H9 (cell line): ENCODE data around the gene B9D2. TPM values are rescaled to one million over a fixed set of nuclear protein-coding genes. Genes with fewer than 3 reads are reported as not detected.

Source experiments
- DNase-seq: peaks from one replicate; pipeline ENCODE4 v3.0.0-alpha.2; 2017
- H2AFZ ChIP-seq: one replicate; pipeline ENCODE4 v1.6.1; 2013; ENCODE audit warnings: mild to moderate bottlenecking, low read length, control low read depth, moderate library complexity
- H2AK5ac ChIP-seq: 2 replicates; pipeline ENCODE4 v1.6.1; 2013; ENCODE audit warnings: low read length, control low read depth, mixed read lengths; ENCODE audit not compliant: insufficient read length
- H2BK120ac ChIP-seq: one replicate; pipeline ENCODE4 v1.6.1; 2013; ENCODE audit warnings: low read depth, mild to moderate bottlenecking, low read length, control low read depth, inconsistent platforms; ENCODE audit not compliant: poor library complexity, severe bottlenecking
- H2BK12ac ChIP-seq: 2 replicates; pipeline ENCODE4 v1.6.1; 2013; ENCODE audit warnings: low read length, control low read depth, mixed read lengths, low read depth; ENCODE audit not compliant: insufficient read length
- H2BK15ac ChIP-seq: 2 replicates; pipeline ENCODE4 v1.6.1; 2013; ENCODE audit warnings: low read depth, low read length, control low read depth
- H2BK20ac ChIP-seq: one replicate; pipeline ENCODE4 v1.6.1; 2013; ENCODE audit warnings: low read depth, mild to moderate bottlenecking, low read length, control low read depth, inconsistent platforms; ENCODE audit not compliant: poor library complexity, severe bottlenecking
- H2BK5ac ChIP-seq: 2 replicates; pipeline ENCODE4 v1.6.1; 2013; ENCODE audit warnings: low read length, control low read depth, mixed read lengths; ENCODE audit not compliant: insufficient read length
- H3K14ac ChIP-seq: 2 replicates; pipeline ENCODE4 v1.6.1; 2013; ENCODE audit warnings: low read length, control low read depth; ENCODE audit not compliant: insufficient read depth
- H3K18ac ChIP-seq: 2 replicates; pipeline ENCODE4 v1.6.1; 2013; ENCODE audit warnings: low read depth, mild to moderate bottlenecking, mixed read lengths, low read length, control low read depth; ENCODE audit not compliant: insufficient read length
- H3K23ac ChIP-seq: 2 replicates; pipeline ENCODE4 v1.6.1; 2013; ENCODE audit warnings: low read length, control low read depth, mixed read lengths, low read depth; ENCODE audit not compliant: insufficient read length
- H3K23me2 ChIP-seq: 2 replicates; pipeline ENCODE4 v1.6.1; 2013; ENCODE audit warnings: low read depth, mild to moderate bottlenecking, mixed read lengths, low read length, control low read depth; ENCODE audit not compliant: insufficient read length, poor library complexity, severe bottlenecking
- H3K27ac ChIP-seq: 2 replicates; pipeline ENCODE4 v1.5.1; 2013; ENCODE audit warnings: low read length, control low read depth, mixed read lengths, low read depth; ENCODE audit not compliant: insufficient read length
- H3K27me3 ChIP-seq: 2 replicates; pipeline ENCODE4 v1.6.1; 2013; ENCODE audit warnings: low read length, control low read depth, inconsistent platforms; ENCODE audit not compliant: insufficient read depth
- H3K4ac ChIP-seq: 2 replicates; pipeline ENCODE4 v1.6.1; 2013; ENCODE audit warnings: low read depth, mild to moderate bottlenecking, control low read depth, inconsistent platforms, low read length, moderate library complexity
- H3K4me1 ChIP-seq: 2 replicates; pipeline ENCODE4 v1.6.1; 2013; ENCODE audit warnings: low read length, control low read depth, inconsistent platforms; ENCODE audit not compliant: insufficient read depth
- H3K4me2 ChIP-seq: 2 replicates; pipeline ENCODE4 v1.6.1; 2013; ENCODE audit warnings: low read length, control low read depth, mixed read lengths; ENCODE audit not compliant: insufficient read length, insufficient read depth
- H3K56ac ChIP-seq: 2 replicates; pipeline ENCODE4 v1.6.1; 2013; ENCODE audit warnings: low read depth, mild to moderate bottlenecking, mixed read lengths, low read length, control low read depth; ENCODE audit not compliant: insufficient read length
- H3K79me1 ChIP-seq: 2 replicates; pipeline ENCODE4 v1.6.1; 2013; ENCODE audit warnings: low read depth, mild to moderate bottlenecking, moderate library complexity, low read length, control low read depth, inconsistent platforms; ENCODE audit not compliant: insufficient read depth, poor library complexity, severe bottlenecking
- H3K79me2 ChIP-seq: 2 replicates; pipeline ENCODE4 v1.6.1; 2013; ENCODE audit warnings: low read length, control low read depth, inconsistent platforms; ENCODE audit not compliant: insufficient read depth
- H3K9ac ChIP-seq: 2 replicates; pipeline ENCODE4 v1.6.1; 2013; ENCODE audit warnings: low read length, control low read depth, mixed read lengths; ENCODE audit not compliant: insufficient read length; ENCODE audit errors: extremely low read depth
- H3K9me3 ChIP-seq: one replicate; pipeline ENCODE4 v1.6.1; 2013; ENCODE audit warnings: low read depth, low read length, inconsistent platforms; ENCODE audit not compliant: control insufficient read depth
- H3T11ph ChIP-seq: one replicate; pipeline ENCODE4 v1.6.1; 2013; ENCODE audit warnings: mild to moderate bottlenecking, low read length, control low read depth, inconsistent platforms
- H4K20me1 ChIP-seq: one replicate; pipeline ENCODE4 v1.6.1; 2013; ENCODE audit not compliant: control insufficient read depth, insufficient read length, insufficient read depth
- H4K5ac ChIP-seq: 2 replicates; pipeline ENCODE4 v1.6.1; 2013; ENCODE audit warnings: low read depth, mild to moderate bottlenecking, mixed read lengths, low read length, control low read depth; ENCODE audit not compliant: insufficient read length
- H4K8ac ChIP-seq: replicated peaks from 2 replicates; pipeline ENCODE4 v1.6.1; 2013; ENCODE audit warnings: low read length, control low read depth, mixed read lengths, low read depth; ENCODE audit not compliant: insufficient read length
- H4K91ac ChIP-seq: 2 replicates; pipeline ENCODE4 v1.6.1; 2013; ENCODE audit warnings: low read depth, mild to moderate bottlenecking, moderate library complexity, mixed read lengths, low read length, control low read depth; ENCODE audit not compliant: insufficient read length
- H3K27ac Mint-ChIP-seq, 3 experiments: 2 replicates in 2 of 3; 3 replicates in 1 of 3; pipeline ENCODE4 v1.8.0; 2020 to 2021; ENCODE audit warnings: mixed read lengths in 3 of 3, mild to moderate bottlenecking in 1 of 3, moderate library complexity in 1 of 3
- H3K27me3 Mint-ChIP-seq: 2 replicates; pipeline ENCODE4 v1.8.0; 2021; ENCODE audit warnings: low read depth, mild to moderate bottlenecking, moderate library complexity, mixed read lengths
- H3K36me3 Mint-ChIP-seq, 3 experiments: 2 replicates in 2 of 3; 3 replicates in 1 of 3; pipeline ENCODE4 v1.8.0; 2020 to 2021; ENCODE audit warnings: low read depth in 3 of 3, mixed read lengths in 3 of 3; ENCODE audit not compliant: insufficient read depth in 1 of 3
- H3K4me1 Mint-ChIP-seq, 2 experiments: 2 replicates each; pipeline ENCODE4 v1.8.0; 2020; ENCODE audit warnings: mixed read lengths in 2 of 2
- H3K4me3 Mint-ChIP-seq, 2 experiments: 2 replicates in 1 of 2; 3 replicates in 1 of 2; pipeline ENCODE4 v1.8.0; 2020 to 2021; ENCODE audit warnings: mild to moderate bottlenecking in 2 of 2, mixed read lengths in 2 of 2, moderate library complexity in 1 of 2
- H3K9me3 Mint-ChIP-seq, 2 experiments: 2 replicates in 1 of 2; 3 replicates in 1 of 2; pipeline ENCODE4 v1.8.0; 2020; ENCODE audit warnings: mild to moderate bottlenecking in 2 of 2, mixed read lengths in 2 of 2, moderate library complexity in 1 of 2
- WGBS: extraction: QIAGEN DNeasy Blood & Tissue Kit; methylation state at CpG from one replicate; pipeline ENCODE4 v1.1.7; 2013; ENCODE audit warnings: missing lambda C conversion rate, low lambda C conversion rate, mixed read lengths; ENCODE audit not compliant: insufficient read length; ENCODE audit errors: extremely low coverage; 5-methylcytosine and 5-hydroxymethylcytosine counted together
- total RNA-seq: library from RNA; stranded (reverse); gene quantifications from 2 replicates; pipeline ENCODE4 v1.2.1, GENCODE V29; 2021
- TF ChIP-seq, protein P1 (sequence below): fragments of 200-600 bp; sonication (generic); conservative IDR thresholded peaks from 3 replicates; pipeline ENCODE4 v1.8.0; 2021; ENCODE audit warnings: antibody characterized with exemption, mild to moderate bottlenecking

Gene B9D2
- total RNA-seq, 1 experiment from 2014 or later: 4.8 TPM

- H4K20me1 ChIP-seq: no peaks in the 10 kb centered on the region
- peaks cover 7% of the 10 kb centered on the region for H3K27me3 Mint-ChIP-seq
These were observed 8.6 kb upstream of the B9D2 start for GRCh38 chr19:41372501-41372900.

More at GRCh38 chr19:41372501-41372900, 8.6 kb upstream of the B9D2 start:
- no peak overlapping the region for H2AK5ac ChIP-seq
- peaks cover 7% of the 10 kb centered on the region for H3K23me2 ChIP-seq
- no peak overlapping the region for H4K91ac ChIP-seq
- no peak overlapping the region for H3K14ac ChIP-seq
- no peak overlapping the region for H2BK120ac ChIP-seq
- no CpG with 5 or more reads among the region's 2 CpGs for WGBS
- Mint-ChIP-seq H3K4me1 (peaks cover 10 to 14% of the 10 kb centered on the region in 2 experiments), H3K27ac (no peak overlapping the region), H3K9me3 (no peaks in the 10 kb centered on the region; a peak in 1 of 5 replicates), H3K36me3 (no peaks in the 10 kb centered on the region), H3K4me3 (no peak overlapping the region)
- H3K27ac ChIP-seq: no peak overlapping the region
- H3K4me1 ChIP-seq: peaks cover 2% of the 10 kb centered on the region; the same call in 1 of the 2 replicates
- no peak overlapping the region for H3T11ph ChIP-seq
- H4K8ac ChIP-seq: no peak overlapping the region
- no peaks in the 10 kb centered on the region for H3K27me3 ChIP-seq
- no peak overlapping the region for H3K9ac ChIP-seq
- H3K79me2 ChIP-seq: no peaks in the 10 kb centered on the region
- no peaks in the 10 kb centered on the region for H3K79me1 ChIP-seq
- no peak overlapping the region for H2BK5ac ChIP-seq
- no peak overlapping the region for H2BK12ac ChIP-seq
- DNase-seq: no peak
- TF ChIP-seq, protein P1, sequence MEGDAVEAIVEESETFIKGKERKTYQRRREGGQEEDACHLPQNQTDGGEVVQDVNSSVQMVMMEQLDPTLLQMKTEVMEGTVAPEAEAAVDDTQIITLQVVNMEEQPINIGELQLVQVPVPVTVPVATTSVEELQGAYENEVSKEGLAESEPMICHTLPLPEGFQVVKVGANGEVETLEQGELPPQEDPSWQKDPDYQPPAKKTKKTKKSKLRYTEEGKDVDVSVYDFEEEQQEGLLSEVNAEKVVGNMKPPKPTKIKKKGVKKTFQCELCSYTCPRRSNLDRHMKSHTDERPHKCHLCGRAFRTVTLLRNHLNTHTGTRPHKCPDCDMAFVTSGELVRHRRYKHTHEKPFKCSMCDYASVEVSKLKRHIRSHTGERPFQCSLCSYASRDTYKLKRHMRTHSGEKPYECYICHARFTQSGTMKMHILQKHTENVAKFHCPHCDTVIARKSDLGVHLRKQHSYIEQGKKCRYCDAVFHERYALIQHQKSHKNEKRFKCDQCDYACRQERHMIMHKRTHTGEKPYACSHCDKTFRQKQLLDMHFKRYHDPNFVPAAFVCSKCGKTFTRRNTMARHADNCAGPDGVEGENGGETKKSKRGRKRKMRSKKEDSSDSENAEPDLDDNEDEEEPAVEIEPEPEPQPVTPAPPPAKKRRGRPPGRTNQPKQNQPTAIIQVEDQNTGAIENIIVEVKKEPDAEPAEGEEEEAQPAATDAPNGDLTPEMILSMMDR: no peak
- no peak overlapping the region for H3K23ac ChIP-seq
- no peak overlapping the region for H3K4me2 ChIP-seq
- H3K9me3 ChIP-seq: no peaks in the 10 kb centered on the region
- no peak overlapping the region for H2BK20ac ChIP-seq
- no peak overlapping the region for H4K5ac ChIP-seq
- no peak overlapping the region for H3K18ac ChIP-seq
- H2BK15ac ChIP-seq: no peak overlapping the region
- no peak overlapping the region for H3K4ac ChIP-seq
- H2AFZ ChIP-seq: no peak overlapping the region
- H3K56ac ChIP-seq: no peak overlapping the region
